Fibroblast of pulmonary artery (primary cell): ENCODE results near the gene BABAM2.

ENCODE experiments used
- DNase-seq: peaks from one replicate; pipeline ENCODE4 v3.0.0-alpha.2; 2010; ENCODE audit warnings: low read depth
- H3K4me3 ChIP-seq: replicated peaks from 2 replicates; pipeline ENCODE4 v1.5.1; 2011; ENCODE audit warnings: low read depth, mild to moderate bottlenecking, control low read depth, low read length, moderate library complexity
- CTCF ChIP-seq: IDR thresholded peaks from 2 replicates; pipeline ENCODE4 v1.5.1; 2011; ENCODE audit warnings: mild to moderate bottlenecking, control low read depth, low read length, inconsistent platforms; ENCODE audit errors: missing control alignments

BABAM2 gene

GRCh38 chr2:27954221-27954673 is 63.7 kb downstream of the BABAM2 start:
- DNase-seq: peak; percentile 58
- no peak overlapping the region for H3K4me3 ChIP-seq
- TF ChIP-seq CTCF: peak; percentile 12

GRCh38 chr2:27954771-27955383 is 64.3 kb downstream of the BABAM2 start:
- DNase-seq: peak; percentile 100
- no peak overlapping the region for H3K4me3 ChIP-seq
- TF ChIP-seq CTCF: peak; percentile 46

- H3K4me3 ChIP-seq: no peak overlapping the region
- no peak for TF ChIP-seq CTCF
- DNase-seq: peak; percentile 41
These were observed 65.0 kb downstream of the BABAM2 start for GRCh38 chr2:27955384-27956161.

- no peak for TF ChIP-seq CTCF
- H3K4me3 ChIP-seq: no peak overlapping the region
- peak; percentile 89 for DNase-seq
These were observed 66.4 kb downstream of the BABAM2 start for GRCh38 chr2:27956888-27957287.

- DNase-seq: peak; percentile 30
- H3K4me3 ChIP-seq: no peak overlapping the region
- TF ChIP-seq CTCF: no peak
These were observed 68.3 kb downstream of the BABAM2 start for GRCh38 chr2:27958711-27959378.

GRCh38 chr2:27959496-27959895 is 69.0 kb downstream of the BABAM2 start:
- TF ChIP-seq CTCF: no peak
- DNase-seq: peak; percentile 83
- peak overlapping the region; percentile 3 for H3K4me3 ChIP-seq
